Measurements from ENCODE around the gene ACBD6. TPM values are rescaled to one million over a fixed set of nuclear protein-coding genes. Genes with fewer than 3 reads are reported as not detected.

ACBD6 gene
- total and polyA plus RNA-seq, 12 donors, result 16.2 to 30.0 (median 21.0) TPM

DNA sequence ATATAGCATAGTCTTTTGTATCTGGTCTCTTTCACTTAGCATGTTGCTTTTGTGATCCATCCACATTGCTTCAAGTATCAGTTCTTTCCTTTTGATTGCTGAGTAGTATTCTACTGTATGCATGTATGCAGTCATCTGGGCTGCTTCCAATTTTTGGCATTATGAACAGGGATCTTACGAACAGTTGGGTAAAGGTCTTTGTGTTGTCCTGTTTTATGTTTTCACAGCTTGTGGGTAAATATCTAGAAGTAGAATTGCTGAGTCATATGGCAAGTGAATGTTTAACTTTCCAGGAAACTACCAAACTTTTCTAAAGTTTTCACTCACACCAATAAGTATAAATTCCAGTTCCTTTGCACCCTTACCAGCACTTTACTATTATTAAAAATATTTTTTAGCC lies 211.4 kb downstream of the ACBD6 start:
- no peak for TF ChIP-seq CTCF (IDR thresholded peaks at IDR 0.05)
- Histone ChIP-seq H3K36me3 (peaks cover 0 to 21% (median 3%) of the 10 kb centered on the region in 9 donors), H3K4me1 (peaks cover 0 to 13% (median 0%) of the 10 kb centered on the region in 9 donors), H3K9me3 (peaks cover 0 to 8% (median 0%) of the 10 kb centered on the region in 11 donors), H3K27me3 (no peaks in the 10 kb centered on the region), H3K4me3 (no peak overlapping the region), H3K27ac (no peak overlapping the region)
- WGBS, 2 donors, result 84 to 97% methylated on average over 1 of the region's 1 CpG
- intact Hi-C loops (cut with DNase I), result no loop called here
- ATAC-seq (no peak), DNase-seq (no peak)

DNA sequence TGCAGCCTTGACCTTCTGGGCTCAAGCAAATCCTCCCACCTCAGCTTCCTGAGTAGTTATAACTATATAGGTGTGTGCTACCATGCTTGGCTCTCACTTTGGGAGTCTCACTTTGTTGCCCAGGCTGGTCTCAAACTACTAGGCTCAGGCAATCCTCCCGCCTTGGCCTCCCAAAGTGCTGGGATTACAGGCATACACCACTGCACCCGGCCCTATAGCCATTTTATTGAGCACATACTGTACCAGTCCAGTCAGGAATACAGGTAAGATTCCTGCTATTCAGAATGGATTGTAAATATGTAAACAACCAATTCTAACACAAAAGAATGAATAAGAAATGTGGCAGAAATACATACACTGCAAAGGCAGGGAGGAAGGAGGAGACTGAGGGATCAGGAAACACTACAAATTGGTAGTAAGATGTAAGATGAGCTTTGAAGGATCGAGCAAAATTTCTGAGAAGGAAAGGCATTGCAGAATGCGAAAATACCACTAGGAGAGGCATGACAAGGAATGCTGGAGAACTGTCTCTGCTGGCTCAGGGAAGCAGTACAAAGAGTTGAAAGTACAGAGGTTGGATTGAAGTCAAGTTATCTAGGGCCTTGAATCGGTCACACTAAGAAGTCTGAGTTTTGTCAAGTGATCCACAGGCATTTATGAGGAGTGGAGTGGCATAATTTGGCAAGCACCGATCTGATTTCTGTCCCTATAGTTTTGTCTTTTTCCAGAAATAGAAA lies 211.9 kb downstream of the ACBD6 start:
- DNase-seq (no peak), ATAC-seq (no peak)
- H3K4me1 ChIP-seq, result peaks cover 0 to 13% (median 0%) of the 10 kb centered on the region in 9 donors
- H3K27ac ChIP-seq, result no peak overlapping the region
- H3K36me3 ChIP-seq, result peaks cover 0 to 25% (median 3%) of the 10 kb centered on the region in 9 donors
- no peaks in the 10 kb centered on the region for H3K27me3 ChIP-seq
- no peak for TF ChIP-seq CTCF (IDR thresholded peaks at IDR 0.05)
- intact Hi-C loops (cut with DNase I), result no loop called here
- peaks cover 0 to 8% (median 0%) of the 10 kb centered on the region in 11 donors for H3K9me3 ChIP-seq
- no peak overlapping the region for H3K4me3 ChIP-seq
- 86 to 90% methylated on average over 6 of the region's 6 CpGs for WGBS, 2 donors

- WGBS, 2 donors, result 79% methylated on average over 1 of the region's 1 CpG
- Histone ChIP-seq H3K27ac (peak overlapping the region in 1 of 10 donors; percentile 70), H3K4me3 (no peak overlapping the region), H3K9me3 (peaks cover 0 to 8% (median 0%) of the 10 kb centered on the region in 11 donors), H3K4me1 (peaks cover 0 to 13% (median 0%) of the 10 kb centered on the region in 9 donors), H3K36me3 (peaks cover 0 to 37% (median 3%) of the 10 kb centered on the region in 9 donors), H3K27me3 (no peaks in the 10 kb centered on the region)
- intact Hi-C loops (cut with DNase I), result loop anchor here in 1 of 10 donors (10.0 kb wide), 1 partner anchor 126 kb away; no protein-coding TSS in a partner anchor
- no peak for TF ChIP-seq CTCF (IDR thresholded peaks at IDR 0.05)
- no peak for DNase-seq
- ATAC-seq, result no peak
Measured at GRCh38 chr1:180288940-180289339, 213.4 kb downstream of the ACBD6 start.

DNA sequence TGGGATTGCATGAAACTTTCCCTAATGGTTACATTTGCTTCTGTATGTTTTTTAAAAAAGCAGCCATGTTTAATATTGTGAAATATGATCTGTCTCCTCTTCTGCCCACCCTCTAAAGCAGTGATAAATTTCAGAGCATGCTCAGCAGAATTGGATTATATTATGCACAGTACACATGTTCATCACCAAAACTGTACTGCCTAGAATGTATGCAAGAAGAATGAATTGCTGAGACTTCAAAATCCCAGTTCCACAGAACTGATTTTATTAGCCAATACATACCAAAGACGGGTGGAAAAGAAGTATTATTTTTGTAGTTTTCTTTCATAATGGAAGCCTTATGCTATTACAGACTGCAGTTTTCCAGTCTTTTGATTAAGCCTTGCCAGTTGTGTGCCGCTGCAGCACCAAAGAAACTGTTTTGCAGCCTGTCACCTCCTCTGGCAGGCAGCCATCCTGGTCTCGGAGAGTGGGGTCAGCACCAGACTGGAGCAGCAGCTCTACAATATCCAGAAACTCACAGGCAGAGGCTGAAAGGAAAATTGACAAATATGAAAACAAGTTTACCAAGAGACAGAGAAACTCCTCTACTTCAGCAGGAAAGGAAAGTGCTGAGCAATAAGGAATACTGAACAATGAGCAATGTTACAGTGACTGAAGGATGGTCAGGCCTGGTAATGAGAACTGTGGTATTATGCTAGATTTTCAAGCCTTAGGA lies 214.2 kb downstream of the ACBD6 start:
- intact Hi-C loops (cut with DNase I), result loop anchor here in 1 of 10 donors (10.0 kb wide), 1 partner anchor 127 kb away; no protein-coding TSS in a partner anchor
- Histone ChIP-seq H3K4me3 (no peak overlapping the region), H3K27me3 (no peaks in the 10 kb centered on the region), H3K9me3 (peaks cover 0 to 8% (median 0%) of the 10 kb centered on the region in 11 donors), H3K36me3 (peaks cover 0 to 38% (median 3%) of the 10 kb centered on the region in 9 donors), H3K27ac (peak overlapping the region in 3 of 10 donors; percentile 1 to 70 (median 10)), H3K4me1 (peaks cover 0 to 13% (median 0%) of the 10 kb centered on the region in 9 donors)
- 36 to 51% methylated on average over 3 of the region's 3 CpGs for WGBS, 2 donors
- DNase-seq, result peak in 1 of 2 donors; percentile 37
- TF ChIP-seq CTCF (IDR thresholded peaks at IDR 0.05), result no peak
- peak in 3 of 8 donors; percentile 35 to 49 (median 37) for ATAC-seq
